ENCODE results near the gene MT1X. TPM values are rescaled to one million over a fixed set of nuclear protein-coding genes. Genes with fewer than 3 reads are reported as not detected.

The MT1X gene
- polyA plus RNA-seq, 2 of the 4 experiments (the other 2 are of a cell fraction), result 44.0 to 131 TPM

- TF ChIP-seq NPAS2 (CRISPR knock-in tag; IDR thresholded peaks at IDR 0.05; ENCODE audit: borderline replicate concordance), result no peak
Observed at GRCh38 chr16:56711862-56712261, 29.6 kb downstream of the MT1X start (continued).

- ATAC-seq, result no peak
- no peak overlapping the region for H3K27ac ChIP-seq
- CTCF ChIA-PET, result interaction anchor here (0.7 to 3.9 kb wide), 4 partner anchors 10 to 137 kb away, joined by 3 to 21 read pairs (median 8); no protein-coding TSS in a partner anchor
- H3K4me1 ChIP-seq, result no peaks in the 10 kb centered on the region
- H3K9me3 ChIP-seq, result no peaks in the 10 kb centered on the region
- 89% methylated on average over 2 of the region's 2 CpGs for WGBS (ENCODE audit: missing lambda C conversion rate)
- no peak overlapping the region for H3K4me3 ChIP-seq
- POLR2A ChIA-PET, result no interaction called here
- no peak overlapping the region for H3K4me2 ChIP-seq
- no peak for DNase-seq (ENCODE audit: low read depth in 1 of 2, low spot score in 1 of 2)
- TF ChIP-seq ELK1 (IDR thresholded peaks at IDR 0.05; ENCODE audit: low read depth, low read length), result no peak
- no peak for TF ChIP-seq BCL3 (IDR thresholded peaks at IDR 0.05)
- TF ChIP-seq TP53 (CRISPR knock-in tag; IDR thresholded peaks at IDR 0.05), result no peak
- no peak for TF ChIP-seq CHD2 (IDR thresholded peaks at IDR 0.05; ENCODE audit: low read length, partially characterized antibody)
- no peak for TF ChIP-seq CHD4 (IDR thresholded peaks at IDR 0.05; ENCODE audit: borderline replicate concordance)
- no peak for TF ChIP-seq CBX8 (IDR thresholded peaks at IDR 0.05)
- TF ChIP-seq ZNF302 (CRISPR knock-in tag; IDR thresholded peaks at IDR 0.05), result no peak
- no peak for TF ChIP-seq HOXA7 (CRISPR knock-in tag; IDR thresholded peaks at IDR 0.05)
- no peak for TF ChIP-seq KDM5A (IDR thresholded peaks at IDR 0.05)
- no peak for TF ChIP-seq E2F6 (IDR thresholded peaks at IDR 0.05; ENCODE audit: borderline replicate concordance, low read depth)
- TF ChIP-seq POLR2A (IDR thresholded peaks at IDR 0.05; ENCODE audit: low read length), result no peak
- TF ChIP-seq EHMT2 (IDR thresholded peaks at IDR 0.05; ENCODE audit: low read depth), result no peak
- TF ChIP-seq JUN (IDR thresholded peaks at IDR 0.05), result no peak
- no peak for FAIRE-seq
Observed at GRCh38 chr16:56713794-56714193, 31.5 kb downstream of the MT1X start.

GRCh38 chr16:56715126-56715525 lies 32.9 kb downstream of the MT1X start:
- no peak for ATAC-seq
- CTCF ChIA-PET, result interaction anchor here (0.6 to 3.9 kb wide), 4 partner anchors 11 to 75 kb away, joined by 3 to 21 read pairs (median 8); no protein-coding TSS in a partner anchor
- Histone ChIP-seq H3K4me3 (no peak overlapping the region), H3K27ac (no peak overlapping the region), H3K9me3 (no peaks in the 10 kb centered on the region), H3K4me1 (no peaks in the 10 kb centered on the region), H3K4me2 (no peak overlapping the region)
- POLR2A ChIA-PET, result no interaction called here
- FAIRE-seq, result no peak
- WGBS (ENCODE audit: missing lambda C conversion rate), result 60% methylated on average over 4 of the region's 4 CpGs
- DNase-seq (ENCODE audit: low read depth in 1 of 2, low spot score in 1 of 2), result no peak
- TF ChIP-seq GATA3 (IDR thresholded peaks at IDR 0.05; ENCODE audit: borderline replicate concordance) (no peak), HEYL (CRISPR knock-in tag; IDR thresholded peaks at IDR 0.05) (no peak), HOXB5 (CRISPR knock-in tag; IDR thresholded peaks at IDR 0.05) (no peak), ESRRA (IDR thresholded peaks at IDR 0.05; ENCODE audit: borderline replicate concordance, low read length) (no peak), ZC3H11A (IDR thresholded peaks at IDR 0.05) (no peak), KDM1A (IDR thresholded peaks at IDR 0.05; ENCODE audit: low read depth) (no peak), POLR2A (IDR thresholded peaks at IDR 0.05; ENCODE audit: low read length) (no peak), CHD2 (IDR thresholded peaks at IDR 0.05; ENCODE audit: low read length, partially characterized antibody) (no peak), NPAS2 (CRISPR knock-in tag; IDR thresholded peaks at IDR 0.05; ENCODE audit: borderline replicate concordance) (no peak), POLR2AphosphoS2 (conservative IDR thresholded peaks at IDR 0.05; ENCODE audit: low read length) (no peak), CTCF (IDR thresholded peaks at IDR 0.05) (no peak), RAD21 (conservative IDR thresholded peaks at IDR 0.05 in 1 of 2, IDR thresholded peaks at IDR 0.05 in 1 of 2) (no peak), USF2 (IDR thresholded peaks at IDR 0.05) (no peak), E2F6 (IDR thresholded peaks at IDR 0.05; ENCODE audit: borderline replicate concordance, low read depth) (no peak), CBX8 (IDR thresholded peaks at IDR 0.05) (no peak), MAX (IDR thresholded peaks at IDR 0.05) (no peak), SMC3 (IDR thresholded peaks at IDR 0.05) (no peak), TFCP2L1 (CRISPR knock-in tag; IDR thresholded peaks at IDR 0.05) (no peak), CHD4 (IDR thresholded peaks at IDR 0.05; ENCODE audit: borderline replicate concordance) (no peak)
